Measurements from ENCODE around the gene BLCAP. TPM values are rescaled to one million over a fixed set of nuclear protein-coding genes. Genes with fewer than 3 reads are reported as not detected.
A peak's percentile ranks its signal among the peaks of the same experiment; 100 is the strongest.

Gene BLCAP
- total and polyA plus RNA-seq, 2 of the 4 experiments (the other 2 are of a cell fraction): 17.7 to 67.3 TPM

- dilution Hi-C loops (cut with HindIII; ENCODE audit: low sequenced_read_pairs, unreplicated experiment) (no loop called here), intact Hi-C loops (cut with micrococcal nuclease) (no loop called here), in situ Hi-C loops (cut with MboI; ENCODE audit: low sequenced_read_pairs) (no loop called here)
- peak overlapping the region; percentile 77 for H2AK5ac ChIP-seq (ENCODE audit: low read depth, low read length)
- DNase-seq (no peak), ATAC-seq (ENCODE audit: low read depth) (no peak)
- H3K9me1 ChIP-seq (ENCODE audit: insufficient read depth, low read length): peaks cover 39% of the 10 kb centered on the region
- BruUV-seq (replicated peaks): no TSS peak
- H3K36me3 ChIP-seq (ENCODE audit: control insufficient read depth, insufficient read depth, low read length): peaks cover 29% of the 10 kb centered on the region; the same call in 1 of the 2 replicates
- H3K9ac ChIP-seq (ENCODE audit: low read depth, low read length): no peak overlapping the region
- H3K4me1 ChIP-seq (ENCODE audit: control insufficient read depth, insufficient read depth, low read length): peaks cover 29% of the 10 kb centered on the region
- no peak overlapping the region for H2AK9ac ChIP-seq (replicated peaks; ENCODE audit: low read depth, low read length, poor library complexity)
- POLR2A ChIA-PET (ENCODE audit: unreplicated experiment): no interaction called here
- peak overlapping the region; percentile 50; the same call in 1 of the 2 replicates for H3K27ac ChIP-seq (ENCODE audit: insufficient read depth, low read length)
- no peak for TF ChIP-seq MAZ (IDR thresholded peaks at IDR 0.05; ENCODE audit: borderline replicate concordance, low read depth, low read length)
- TF ChIP-seq FOS (IDR thresholded peaks at IDR 0.05; ENCODE audit: low read depth, low read length): no peak
- no peak for TF ChIP-seq CTCF (conservative IDR thresholded peaks at IDR 0.05; ENCODE audit: low read depth, low read length)
- TF ChIP-seq SMC3 (IDR thresholded peaks at IDR 0.05; ENCODE audit: low read depth, low read length): no peak
- TF ChIP-seq RFX5 (IDR thresholded peaks at IDR 0.05; ENCODE audit: low read depth, low read length): no peak
- no peak for TF ChIP-seq MXI1 (IDR thresholded peaks at IDR 0.05; ENCODE audit: borderline replicate concordance, low read depth, low read length)
- TF ChIP-seq NFE2L2 (IDR thresholded peaks at IDR 0.05; ENCODE audit: low read depth, low read length): no peak
- no peak for TF ChIP-seq RCOR1 (IDR thresholded peaks at IDR 0.05; ENCODE audit: insufficient replicate concordance, low read length)
- no peak for TF ChIP-seq ELK1 (IDR thresholded peaks at IDR 0.05; ENCODE audit: borderline replicate concordance, low read depth, low read length)
- TF ChIP-seq USF2 (IDR thresholded peaks at IDR 0.05; ENCODE audit: low read depth, low read length): no peak
- TF ChIP-seq MAFK (IDR thresholded peaks at IDR 0.05; ENCODE audit: low read depth, low read length): no peak
- H3K4me3 ChIP-seq (ENCODE audit: insufficient read depth, low read depth, low read length): no peak overlapping the region
- no peak overlapping the region for H2AFZ ChIP-seq (replicated peaks; ENCODE audit: low read length, poor library complexity)
- peaks cover 45 to 81% of the 10 kb centered on the region in 2 experiments for H3K79me1 ChIP-seq (ENCODE audit: low read depth in 1 of 2, low read length in 2 of 2)
- H4K8ac ChIP-seq (ENCODE audit: low read depth in 2 of 2, low read length in 2 of 2): peak overlapping the region in 1 of 2 experiments; percentile 27; a peak in 1 of 4 replicates
- 0 out of 2 replicates have a peak overlapping the region, but pooled peaks have one; percentile 26 for H3K23ac ChIP-seq (ENCODE audit: low read depth, low read length)
- WGBS, 2 experiments (ENCODE audit: extremely low coverage in 2 of 2, insufficient read length in 1 of 2): 100% methylated on average over 4 of the region's 7 CpGs; no CpG with 5 or more reads in 1 of the 2 experiments
- H3K14ac ChIP-seq (replicated peaks; ENCODE audit: low read depth, low read length): peak overlapping the region; percentile 69
- peak overlapping the region; percentile 19; the same call in 1 of the 2 replicates for H3K18ac ChIP-seq (ENCODE audit: low read depth, low read length)
- peak overlapping the region; percentile 0 for H2BK5ac ChIP-seq (ENCODE audit: low read depth, low read length, poor library complexity, severe bottlenecking)
- CTCF ChIA-PET: no interaction called here
- no peak overlapping the region for H2BK15ac ChIP-seq (ENCODE audit: low read depth, low read length)
- no peak overlapping the region for H3K4me2 ChIP-seq (ENCODE audit: low read depth, low read length)
- peaks cover 90% of the 10 kb centered on the region for H4K20me1 ChIP-seq (ENCODE audit: insufficient read depth, low read length)
- H3K27me3 ChIP-seq (ENCODE audit: control insufficient read depth, insufficient read depth, low read length): no peaks in the 10 kb centered on the region
- peak overlapping the region; percentile 41 for H3K4ac ChIP-seq (ENCODE audit: low read depth, low read length)
- no peaks in the 10 kb centered on the region for H3K9me3 ChIP-seq (ENCODE audit: control insufficient read depth, insufficient read depth, low read length)
- peak overlapping the region; percentile 50; the same call in 1 of the 2 replicates for H2BK20ac ChIP-seq (ENCODE audit: low read depth, low read length)
- no peak overlapping the region for H2BK120ac ChIP-seq (ENCODE audit: low read depth, low read length)
- no peak overlapping the region for H3K56ac ChIP-seq (ENCODE audit: extremely low read depth, insufficient read depth, low read length)
- H4K5ac ChIP-seq (ENCODE audit: low read depth, low read length): no peak overlapping the region; the same call in 1 of the 2 replicates
- H4K91ac ChIP-seq (ENCODE audit: insufficient read depth, low read depth, low read length): peak overlapping the region; percentile 62; the same call in 1 of the 2 replicates
Measured at GRCh38 chr20:37518059-37518458, 9.6 kb downstream of the BLCAP start.
